Stimulated activated CD4-positive, alpha-beta T cell treated with anti-CD3 and anti-CD28 coated beads, Interleukin-2, amount 100 ng/mL, for 24 hours (primary cell): ENCODE results near the gene NAPSA.
"Not testable (repeated sequence)": the region's sequence is repeated elsewhere in the genome, so short reads cannot be mapped to it uniquely, and the experiment has no call there.

ENCODE experiments used
- DNase-seq, 2 donors: peaks; one replicate each; pipeline ENCODE4 v3.0.0-alpha.2; 2020

NAPSA gene

DNA sequence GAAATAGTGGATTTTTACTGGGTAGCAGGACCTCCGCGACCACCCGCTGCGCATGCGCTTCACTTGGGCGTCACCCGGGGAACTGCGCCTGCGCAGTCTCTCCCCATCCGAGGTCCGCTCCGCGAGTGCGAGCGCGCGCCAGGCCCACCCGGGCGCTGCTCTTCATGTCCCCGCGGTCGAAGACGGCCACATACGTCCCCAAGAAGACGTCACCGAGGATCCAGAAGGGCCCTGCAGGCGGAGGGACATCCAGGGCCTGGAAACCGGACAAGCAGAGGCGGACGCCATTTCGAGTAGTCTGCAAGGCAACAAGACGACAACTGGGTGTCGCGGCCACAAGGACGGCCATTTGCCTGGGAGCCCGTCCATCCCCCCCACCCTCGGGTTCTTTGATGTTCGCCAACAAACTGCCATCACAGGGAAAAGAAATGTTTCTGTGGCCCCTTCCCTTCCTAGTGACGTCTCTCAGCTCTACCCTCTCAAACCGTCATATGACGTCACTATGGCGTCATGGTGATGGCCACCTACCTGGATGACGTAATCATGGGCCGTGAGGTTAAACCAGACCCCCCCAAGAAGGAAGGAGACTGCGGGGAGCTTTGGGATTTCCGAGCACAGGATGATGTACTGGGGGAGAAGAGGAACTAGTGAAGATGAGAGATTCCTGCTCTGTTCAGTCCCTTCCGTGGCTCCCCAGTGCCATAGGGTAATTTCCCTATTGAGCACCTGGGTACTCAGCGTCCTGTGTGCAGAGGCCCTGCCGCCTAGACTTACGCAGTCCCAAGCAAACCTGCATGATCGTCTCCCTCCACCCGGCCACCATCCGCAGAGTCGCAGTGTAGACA, 6.7 kb downstream of the NAPSA start:
- peak; percentile 74 to 79 for DNase-seq

DNA sequence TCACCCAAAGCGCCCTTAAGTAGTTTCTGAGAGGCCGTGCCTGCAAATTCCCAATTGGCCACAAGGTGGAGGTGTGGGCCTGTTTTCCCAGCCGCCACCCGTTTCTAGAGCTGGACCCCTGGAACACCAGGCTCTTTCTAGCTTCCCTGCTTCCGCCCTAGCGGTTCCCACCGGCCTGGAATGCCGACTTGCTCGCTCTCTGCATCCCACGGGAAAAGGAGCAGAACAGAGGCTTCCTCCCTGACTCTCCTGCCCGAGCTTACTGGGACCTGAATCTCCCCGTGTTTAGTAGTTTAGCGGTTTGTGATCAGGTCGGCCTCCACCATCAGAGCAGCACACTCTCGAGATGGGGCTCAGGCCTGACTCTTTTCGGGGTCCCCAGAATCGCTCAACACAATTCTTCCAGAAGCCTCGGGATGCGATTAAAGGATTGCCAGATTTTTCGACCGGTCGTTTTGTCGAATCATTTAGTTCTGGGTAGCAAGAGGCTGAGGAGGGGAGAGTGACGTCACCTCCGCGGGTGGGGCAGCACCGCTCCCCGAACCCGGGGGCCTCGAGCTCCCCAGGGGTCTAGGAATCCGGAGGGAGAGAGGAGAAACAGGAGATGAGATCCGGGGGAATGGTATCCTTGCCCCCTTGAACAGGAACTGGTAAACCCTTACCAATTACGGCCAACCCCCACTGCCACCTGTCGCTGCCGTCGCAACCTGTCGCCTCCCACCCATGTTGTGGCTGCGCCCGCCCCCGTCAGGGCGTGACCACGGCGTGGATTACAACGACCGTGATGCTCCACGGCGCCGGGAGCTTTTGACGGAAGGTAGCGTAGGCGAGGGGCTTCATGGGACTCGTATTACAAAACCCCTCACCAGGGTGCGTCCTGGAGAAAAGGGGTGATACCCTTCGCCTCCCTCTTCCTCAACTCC, 8.0 kb downstream of the NAPSA start:
- peak; percentile 86 to 88 for DNase-seq

DNA sequence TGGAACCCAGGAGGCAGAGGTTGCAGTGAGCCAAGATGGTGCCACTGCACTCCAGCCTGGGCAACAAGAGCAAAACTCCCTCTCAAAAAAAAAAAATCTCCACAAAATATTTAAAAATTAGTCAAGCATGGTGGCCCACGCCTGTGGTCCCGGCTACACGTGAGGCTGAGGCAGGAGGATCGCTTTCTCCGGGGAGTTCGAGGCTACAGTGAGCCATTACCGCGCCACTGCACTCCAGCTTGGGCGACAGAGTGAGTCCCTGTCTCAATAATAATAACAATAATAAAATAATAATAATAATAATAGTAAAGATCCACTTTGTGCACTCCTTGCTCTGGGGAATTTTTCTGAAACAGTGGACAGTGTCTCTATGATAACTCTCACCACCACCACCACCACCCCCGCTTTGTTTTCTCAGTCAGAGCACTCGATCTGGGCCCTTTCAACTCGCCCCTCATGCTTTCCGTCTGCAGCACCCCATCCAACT, 8.7 kb downstream of the NAPSA start:
- no peak for DNase-seq

DNA sequence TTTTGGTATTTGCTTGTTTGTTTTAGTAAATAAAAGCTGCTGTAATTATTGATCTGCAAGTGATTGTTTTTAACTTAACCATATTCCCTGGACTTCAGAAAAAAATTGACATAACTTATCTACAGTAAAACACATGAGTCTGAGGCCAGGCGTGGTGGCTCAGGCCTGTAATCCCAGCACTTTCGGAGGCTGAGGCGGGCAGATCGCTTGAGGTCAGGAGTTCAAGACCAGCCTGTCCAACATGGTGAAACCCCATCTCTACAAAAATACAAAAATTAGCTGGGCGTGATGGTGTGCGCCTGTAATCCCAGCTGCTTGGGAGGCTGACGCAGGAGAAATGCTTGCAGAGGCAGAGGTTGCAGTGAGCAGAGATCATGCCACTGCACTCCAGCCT, 12.0 kb downstream of the NAPSA start:
- not testable (repeated sequence) for DNase-seq

DNA sequence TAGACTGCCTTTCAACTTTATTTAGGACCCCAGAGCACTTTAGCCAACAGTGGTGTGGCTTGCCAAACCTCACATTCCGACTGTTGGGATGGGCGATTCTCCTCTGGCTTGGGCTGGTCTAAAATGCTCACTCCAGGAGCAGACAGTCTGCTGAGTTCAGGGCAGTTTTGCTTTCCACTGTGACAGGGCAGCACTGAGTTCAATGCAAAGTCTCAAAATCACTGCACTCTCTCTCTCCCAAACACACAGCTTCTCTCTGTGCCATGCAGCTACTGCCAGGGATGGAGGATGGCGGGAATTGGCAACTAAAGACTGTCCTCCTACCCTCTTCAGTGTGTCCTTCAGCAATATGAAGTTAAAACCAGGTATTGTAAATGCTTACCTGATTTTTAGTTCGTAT, 13.2 kb downstream of the NAPSA start:
- DNase-seq, result no peak

DNA sequence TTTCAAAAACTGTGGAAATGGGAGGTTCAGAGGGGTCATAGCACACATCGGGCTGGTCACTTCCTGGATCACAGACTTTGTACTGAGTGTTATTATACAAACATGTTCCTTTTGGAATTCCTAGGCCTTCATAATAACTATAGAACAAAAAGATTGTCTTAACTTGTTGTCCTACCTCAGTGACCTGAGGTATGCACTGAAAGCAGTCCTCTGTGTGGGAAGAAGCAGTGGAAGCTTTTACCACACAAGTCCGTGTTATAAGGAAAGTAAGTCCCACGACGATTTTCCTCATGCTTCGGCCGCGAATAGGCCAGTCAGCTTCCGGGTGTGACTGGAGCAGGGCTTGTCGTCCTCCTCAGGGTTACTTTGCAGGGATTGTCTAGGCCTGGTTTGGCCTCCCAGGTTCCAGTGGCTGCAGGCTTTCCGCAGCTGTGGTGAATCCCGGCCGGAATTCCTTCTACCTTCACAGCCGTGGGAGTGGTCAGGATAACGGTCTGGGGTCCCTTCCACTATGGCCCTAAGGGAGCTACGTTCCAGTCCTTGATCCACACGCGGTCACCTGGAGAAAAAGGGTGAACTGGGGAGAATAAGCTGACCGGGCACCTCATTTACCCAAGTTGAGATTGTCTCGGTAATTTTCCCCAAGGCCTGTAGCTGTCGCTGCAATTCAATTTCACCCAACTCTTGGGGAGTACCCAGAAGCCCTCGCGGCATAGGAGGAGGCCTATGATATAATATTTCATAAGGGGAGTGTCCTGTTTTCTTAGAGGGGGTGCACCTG, 16.0 kb downstream of the NAPSA start:
- no peak for DNase-seq

DNA sequence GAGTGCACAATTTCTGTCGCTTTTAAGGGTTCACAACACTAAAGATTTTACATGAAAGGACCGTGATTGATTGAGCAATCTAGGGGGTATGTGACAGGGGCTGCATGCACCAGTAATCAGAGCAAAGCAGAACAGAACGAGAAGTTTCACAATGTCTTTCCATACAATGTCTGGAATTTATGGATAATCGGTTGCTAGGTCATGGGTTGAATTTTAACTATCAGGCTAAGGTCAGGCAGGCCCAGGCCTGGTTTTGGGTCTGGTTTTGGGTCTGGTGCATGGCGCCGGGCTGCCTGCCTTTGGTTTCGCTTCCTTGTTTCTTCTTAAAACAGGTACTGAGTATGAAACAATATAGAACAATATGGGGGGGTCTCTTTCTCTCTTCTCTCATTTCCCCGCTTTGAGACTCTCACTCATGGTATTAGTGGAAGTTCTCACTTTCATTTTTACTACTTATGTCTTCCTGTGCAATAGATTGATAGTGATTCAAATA, 18.3 kb downstream of the NAPSA start:
- peak; percentile 37 to 53 for DNase-seq

DNA sequence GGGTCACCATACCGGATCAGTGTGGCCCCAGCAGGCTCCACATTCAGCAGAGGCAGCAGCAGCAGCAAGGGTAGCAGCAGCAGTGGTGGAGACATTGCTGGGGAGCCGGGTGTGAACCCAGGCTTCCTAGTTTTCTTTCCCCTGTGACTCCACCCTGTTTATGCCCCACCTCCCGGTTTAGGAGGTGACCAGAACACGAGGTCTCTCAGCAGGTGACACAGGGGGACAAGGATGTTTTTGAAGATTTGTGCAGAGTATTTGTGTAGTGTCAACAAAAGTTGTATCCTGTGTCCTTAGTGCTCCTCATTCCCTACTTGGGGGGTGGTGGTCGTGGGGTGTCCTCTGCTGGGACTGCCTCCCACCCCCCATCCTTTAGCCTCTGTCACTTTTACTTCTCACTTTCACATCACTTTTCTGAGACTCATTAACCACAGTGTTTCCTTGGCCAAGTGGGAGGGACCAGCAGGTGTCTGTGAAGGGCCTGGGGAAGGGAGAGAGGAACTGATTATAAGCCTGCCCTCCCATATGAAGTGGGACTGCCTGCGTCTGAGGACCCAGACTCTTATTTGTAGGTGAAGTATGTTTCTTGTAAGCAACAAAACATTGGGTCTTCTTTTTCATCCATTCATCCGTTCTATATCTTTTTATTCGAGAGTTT, 20.6 kb downstream of the NAPSA start:
- DNase-seq, result no peak

DNA sequence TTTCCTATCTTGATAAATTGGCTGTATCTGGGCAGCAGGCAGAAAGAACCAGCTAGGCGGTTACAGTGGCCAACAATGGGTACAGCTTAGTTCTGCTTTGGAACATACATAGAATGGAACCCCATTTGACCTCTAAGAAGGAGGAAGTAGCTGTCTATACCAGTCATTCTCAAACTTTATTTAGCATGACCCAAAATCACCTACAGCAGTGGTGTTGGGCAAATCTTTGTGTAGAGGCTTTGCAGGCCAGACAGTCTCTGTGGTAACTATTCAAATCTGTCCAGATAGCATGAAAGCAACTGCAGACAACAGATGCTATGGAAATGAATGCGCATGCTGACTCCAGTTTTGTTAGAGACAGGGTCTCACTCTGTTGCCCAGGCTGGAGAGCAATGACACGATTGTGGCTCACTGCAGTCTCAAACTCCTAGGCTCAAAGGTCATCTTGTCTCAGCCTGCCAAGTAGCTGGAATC, 24.3 kb downstream of the NAPSA start:
- no peak for DNase-seq

DNA sequence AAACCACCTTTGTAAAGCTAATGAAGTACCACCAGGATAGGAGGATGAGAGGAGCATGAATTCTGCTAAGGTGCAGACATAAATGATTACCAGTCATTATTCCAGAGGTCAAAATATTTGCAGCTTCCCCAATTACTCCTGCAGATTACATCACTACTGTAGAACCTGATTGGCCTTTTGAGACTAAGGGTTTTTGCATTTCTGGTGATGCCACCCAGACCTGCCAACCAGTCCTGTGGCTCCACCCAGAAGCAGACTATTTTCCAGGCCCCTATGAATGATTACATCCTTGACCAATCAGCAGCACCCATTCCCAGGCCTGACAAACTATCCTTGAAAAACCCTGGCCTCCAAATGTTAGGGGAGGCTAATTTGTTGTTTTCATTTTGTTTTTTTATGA, 25.1 kb downstream of the NAPSA start:
- DNase-seq, result no peak

DNA sequence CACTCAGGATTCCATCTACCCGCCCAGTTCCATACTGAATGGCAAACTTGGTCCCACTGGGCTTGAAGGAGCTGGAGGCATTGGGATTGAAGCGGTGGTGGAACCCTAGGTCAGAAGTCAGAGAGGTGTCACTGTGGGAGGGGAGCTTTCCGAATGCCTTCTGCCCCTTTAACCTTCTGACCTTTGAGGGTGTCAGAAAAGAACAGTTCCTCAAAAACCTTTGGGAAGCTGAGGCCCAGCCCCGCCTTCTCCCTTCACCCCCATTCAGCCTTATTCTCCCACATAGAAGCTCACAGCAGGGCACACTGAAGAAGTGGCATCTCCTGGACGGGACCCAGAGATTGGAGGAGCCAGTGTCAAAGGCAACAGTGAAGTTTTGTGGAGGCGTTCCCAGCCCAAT, 28.4 kb downstream of the NAPSA start:
- DNase-seq, result not testable (repeated sequence)

DNA sequence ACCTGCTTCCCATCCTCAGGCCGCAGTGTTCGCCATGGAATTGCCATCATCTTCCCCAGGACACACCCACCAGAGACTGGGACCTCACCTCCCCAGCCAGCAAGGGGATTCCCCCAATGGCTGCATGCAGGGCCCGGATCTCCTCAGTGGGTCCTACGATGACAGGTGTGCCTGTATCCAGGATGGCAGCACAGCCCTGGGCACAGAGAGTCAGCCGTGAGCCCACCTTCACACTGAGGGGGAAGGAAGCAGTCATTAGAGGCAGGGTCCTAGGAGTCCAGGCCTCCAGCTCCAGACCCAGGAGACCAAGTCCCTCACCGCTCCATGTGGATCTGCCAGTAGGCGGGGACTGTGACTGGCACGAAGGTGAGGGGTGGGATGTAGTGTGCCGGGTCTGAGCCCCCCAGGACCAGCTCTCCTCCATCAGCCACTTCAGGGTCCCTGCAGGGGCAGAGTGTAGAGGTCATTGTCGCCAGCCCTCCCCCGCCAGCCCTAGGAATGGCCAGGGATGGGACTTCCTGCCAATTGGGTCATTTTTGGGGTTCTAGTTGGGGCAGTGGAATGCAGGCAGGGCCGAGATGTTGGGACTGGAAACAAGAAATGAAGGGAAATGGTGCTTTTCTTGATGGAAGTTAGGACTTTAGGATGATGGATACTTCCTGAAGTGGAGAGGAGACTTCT, 30.6 kb downstream of the NAPSA start:
- no peak for DNase-seq

DNA sequence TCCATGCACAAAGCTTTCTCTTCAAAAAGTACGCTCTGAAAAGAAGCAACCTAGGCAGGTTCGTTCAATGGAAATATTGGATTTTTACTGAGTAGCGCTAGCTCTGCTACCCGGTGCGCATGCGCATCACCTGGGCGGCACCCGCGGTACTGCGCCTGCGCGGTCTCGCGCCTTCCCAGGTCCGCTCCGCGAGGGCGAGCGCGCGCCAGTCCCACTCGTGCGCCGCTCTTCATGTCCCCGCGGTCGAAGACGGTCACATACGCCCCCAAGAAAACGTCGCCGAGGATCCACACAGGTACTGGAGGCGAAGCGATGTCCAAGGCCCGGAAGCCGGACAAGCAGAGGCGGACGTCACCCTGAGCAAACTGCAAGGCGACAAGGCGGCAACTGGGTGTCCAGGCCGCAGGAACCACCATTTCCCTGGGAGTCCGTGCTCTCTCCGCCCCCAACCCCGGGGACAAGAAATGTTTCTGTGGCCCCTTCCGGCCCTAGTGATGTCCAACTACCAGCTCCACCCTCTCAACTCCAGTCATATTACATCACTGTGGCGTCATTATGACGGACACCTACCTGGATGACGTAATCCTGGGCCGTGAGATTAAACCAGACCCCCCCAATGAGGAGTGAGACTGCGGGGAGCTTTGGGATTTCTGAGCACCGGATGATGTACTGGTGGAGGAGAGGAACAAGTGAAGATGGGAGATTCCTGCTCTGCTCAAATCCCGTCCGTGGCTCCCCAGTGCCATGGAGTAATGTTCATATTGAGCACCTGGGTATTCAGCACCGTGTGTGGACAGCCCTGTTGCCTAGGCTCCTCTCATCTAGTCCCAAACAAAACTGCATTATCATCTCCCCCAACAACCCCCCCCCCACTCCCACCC, 31.5 kb downstream of the NAPSA start:
- peak; percentile 84 to 87 for DNase-seq

DNA sequence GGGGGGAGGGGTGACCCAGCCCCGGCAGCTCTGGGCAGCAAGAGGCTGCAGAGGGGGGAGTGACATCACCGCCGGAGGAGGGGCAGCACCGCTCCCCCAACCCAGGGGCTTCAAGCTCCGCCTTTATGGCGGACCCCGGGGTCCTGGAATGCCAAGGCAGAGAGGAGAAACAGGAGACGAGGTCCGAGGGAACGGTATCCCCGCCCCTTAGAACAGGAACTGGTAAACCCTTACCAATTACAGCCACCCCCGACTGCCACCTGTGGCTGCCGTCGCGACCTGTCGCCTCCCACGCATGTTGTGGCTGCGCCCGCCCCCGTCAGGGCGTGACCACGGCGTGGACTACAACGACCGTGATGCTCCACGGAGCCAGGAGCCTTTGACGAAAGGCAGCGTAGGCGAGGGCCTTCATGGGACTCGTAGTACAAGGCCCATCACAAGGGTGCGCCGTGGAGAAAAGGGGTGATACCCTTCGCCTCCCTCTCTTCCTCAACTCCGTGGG, 32.2 kb downstream of the NAPSA start:
- peak; percentile 89 to 95 for DNase-seq

DNA sequence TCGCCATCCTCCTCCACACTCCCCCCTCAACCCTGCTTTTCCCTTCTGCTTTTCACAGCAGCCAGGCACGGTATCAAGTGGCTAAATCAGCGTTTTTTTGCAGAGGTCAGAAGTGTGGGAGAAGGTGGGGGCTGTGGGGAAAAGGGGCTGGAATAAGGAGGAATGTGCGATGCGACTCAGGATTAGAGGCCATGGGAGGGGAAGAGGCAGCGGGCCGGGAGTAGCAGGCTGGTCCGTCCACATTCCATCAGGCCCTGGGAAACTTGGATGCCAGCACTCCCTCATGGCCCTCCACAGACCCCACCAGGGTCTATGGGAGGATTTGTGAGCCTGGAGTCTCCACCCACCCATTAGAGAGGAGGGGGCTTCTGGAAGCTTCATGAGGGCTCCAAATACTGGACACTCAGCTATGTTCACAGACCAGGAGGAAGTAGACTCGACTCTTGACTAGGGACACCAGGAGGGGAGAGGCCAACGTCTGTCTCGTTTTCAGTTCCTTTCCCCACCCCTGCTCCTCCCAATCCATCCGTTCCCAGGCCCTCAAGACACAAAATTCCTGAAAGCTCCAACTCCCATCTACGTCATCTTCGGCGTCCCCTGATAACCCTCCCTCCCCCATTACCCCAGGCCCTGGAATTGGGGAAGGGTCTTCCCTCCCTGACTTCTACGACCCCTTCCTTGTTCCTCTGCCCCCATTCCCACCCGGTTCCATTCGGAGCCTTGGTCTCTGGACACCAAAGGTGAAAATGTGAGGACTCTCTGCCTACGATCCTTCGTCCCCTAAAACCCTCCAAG, 33.0 kb downstream of the NAPSA start:
- DNase-seq, result no peak

DNA sequence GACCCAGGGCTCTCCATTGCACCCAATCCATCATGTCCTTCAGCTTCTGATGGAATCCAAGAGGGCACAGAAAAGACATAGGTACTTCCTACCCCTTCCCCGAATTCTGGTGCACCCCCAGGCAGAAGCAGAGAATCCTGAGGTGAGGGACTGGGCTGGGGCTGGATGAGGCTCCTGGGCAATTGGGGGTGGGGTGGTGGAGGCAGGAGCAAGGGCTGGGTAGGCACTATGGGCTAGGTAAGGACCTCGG, 33.5 kb downstream of the NAPSA start:
- DNase-seq, result no peak

DNA sequence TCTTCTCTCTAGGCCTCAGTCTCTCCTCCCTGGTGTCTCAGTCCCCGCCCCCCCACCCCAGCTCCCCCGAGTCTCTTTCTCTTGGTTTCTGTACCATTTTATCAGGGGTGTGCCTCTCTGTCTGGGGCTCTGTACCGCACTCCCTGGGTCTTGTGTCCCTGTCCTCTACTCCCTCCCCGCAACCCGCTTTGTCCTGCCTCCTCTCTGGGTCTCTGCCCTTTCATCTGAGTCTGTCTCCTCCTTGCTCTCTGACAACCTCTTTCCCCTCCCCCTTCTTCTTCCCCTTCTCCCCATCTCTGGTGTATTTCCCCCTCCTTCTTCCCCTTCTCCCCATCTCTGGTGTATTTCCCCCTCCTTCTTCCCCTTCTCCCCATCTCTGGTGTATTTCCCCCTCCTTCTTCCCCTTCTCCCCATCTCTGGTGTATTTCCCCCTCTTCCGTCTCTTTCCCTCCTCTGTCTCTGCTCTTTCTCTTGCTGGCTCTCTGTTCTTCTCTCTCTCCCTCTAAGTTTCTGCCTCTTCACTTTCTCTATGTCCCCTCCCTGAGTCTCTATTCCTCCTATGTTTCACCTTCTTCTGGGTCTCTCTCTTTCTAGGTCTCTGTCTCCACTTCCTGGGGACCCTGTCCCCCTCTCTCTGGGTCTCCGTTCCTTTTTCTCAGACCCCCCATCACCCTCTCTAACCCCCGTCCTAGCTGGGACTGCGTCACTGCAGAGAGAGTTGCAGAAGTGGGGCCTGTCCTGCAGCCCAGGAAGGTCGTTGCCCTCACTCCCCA, 34.0 kb downstream of the NAPSA start:
- DNase-seq, result no peak

DNA sequence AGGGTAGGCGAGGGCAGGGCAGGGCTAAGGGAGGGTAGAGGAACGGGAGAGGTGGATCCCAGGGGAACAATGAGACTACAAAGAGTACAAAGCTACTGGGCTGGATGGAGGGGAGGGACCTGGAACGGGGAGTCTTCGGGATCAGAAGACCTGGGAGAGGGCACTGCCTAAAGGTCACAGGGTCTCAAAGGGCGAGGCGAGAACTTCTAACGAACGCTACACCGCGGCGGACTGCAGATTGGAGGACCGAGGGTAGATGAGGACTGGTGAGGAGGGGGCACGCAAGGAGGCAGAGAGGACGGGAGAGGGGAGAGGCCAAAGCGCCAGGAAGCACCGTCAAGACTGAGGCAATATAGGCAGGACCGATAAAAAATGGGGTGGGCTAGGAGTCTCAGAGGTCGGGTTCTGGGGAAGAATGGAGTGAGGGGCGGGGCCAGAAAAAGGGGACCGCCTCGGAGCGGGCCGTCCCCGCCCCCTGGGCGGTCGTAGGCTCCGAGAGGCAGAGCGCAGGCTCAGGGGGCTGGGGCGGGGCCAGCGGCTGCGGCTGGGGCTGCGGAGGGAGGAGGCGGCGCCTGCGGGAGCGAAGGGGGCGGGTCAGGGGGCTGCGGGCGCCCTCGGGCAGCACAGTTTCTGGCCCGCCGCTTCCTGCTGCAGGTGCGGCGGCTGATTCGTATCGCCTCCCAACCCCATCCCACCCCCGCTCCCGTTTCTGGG, 34.9 kb downstream of the NAPSA start:
- peak; percentile 79 to 90 for DNase-seq
